Liver (tissue), 9 donors: ENCODE results near the gene KMT2A. TPM values are rescaled to one million over a fixed set of nuclear protein-coding genes. Genes with fewer than 3 reads are reported as not detected.

Experiments
- DNase-seq: peaks from one replicate; pipeline ENCODE4 v3.0.0-alpha.2; 2017; ENCODE audit warnings: low spot score
- H3K27ac ChIP-seq, 2 donors: one replicate each; pipeline ENCODE4 v1.7.0; 2013; ENCODE audit warnings: inconsistent platforms in 2 of 2, low read length in 2 of 2, control low read depth in 1 of 2, low read depth in 1 of 2, mild to moderate bottlenecking in 1 of 2
- H3K27me3 ChIP-seq, 4 donors: one replicate each; pipeline versions ENCODE4 v1.6.1 to v1.7.0; 2013; ENCODE audit warnings: low read length in 3 of 4, inconsistent platforms in 1 of 4, mild to moderate bottlenecking in 1 of 4, moderate library complexity in 1 of 4; ENCODE audit not compliant: control insufficient read depth in 4 of 4, insufficient read depth in 4 of 4
- H3K36me3 ChIP-seq, 4 donors: one replicate each; pipeline versions ENCODE4 v1.6.1 to v1.7.0; 2013; ENCODE audit warnings: low read length in 3 of 4, mild to moderate bottlenecking in 3 of 4, low read depth in 1 of 4, moderate library complexity in 1 of 4; ENCODE audit not compliant: control insufficient read depth in 4 of 4, insufficient read depth in 3 of 4
- H3K4me1 ChIP-seq, 4 donors: one replicate each; pipeline versions ENCODE4 v1.6.1 to v1.7.0; 2013; ENCODE audit warnings: low read length in 3 of 4, mild to moderate bottlenecking in 3 of 4, moderate library complexity in 1 of 4; ENCODE audit not compliant: control insufficient read depth in 4 of 4, insufficient read depth in 4 of 4
- H3K4me3 ChIP-seq, 3 donors: one replicate each; pipeline versions ENCODE4 v1.6.1 to v1.7.0; 2013; ENCODE audit warnings: low read length in 3 of 3, control low read depth in 1 of 3, low read depth in 1 of 3, mild to moderate bottlenecking in 1 of 3
- H3K9ac ChIP-seq, 2 donors: one replicate each; pipeline ENCODE4 v1.7.0; 2013; ENCODE audit warnings: low read length in 2 of 2, mild to moderate bottlenecking in 2 of 2, moderate library complexity in 2 of 2, control low read depth in 1 of 2, low read depth in 1 of 2
- H3K9me3 ChIP-seq, 4 donors: one replicate each; pipeline versions ENCODE4 v1.6.1 to v1.7.0; 2013; ENCODE audit warnings: low read length in 3 of 4; ENCODE audit not compliant: control insufficient read depth in 4 of 4
- ATF3 ChIP-seq: IDR thresholded peaks from 2 replicates; pipeline ENCODE4 v1.6.1; 2016; ENCODE audit warnings: antibody characterized with exemption
- CTCF ChIP-seq: fragments of 150-350 bp; IDR thresholded peaks from 2 replicates; pipeline ENCODE4 v1.5.1; 2017; ENCODE audit warnings: improper control_type of control experiment, low read depth, low read length; ENCODE audit not compliant: missing input control
- EGR1 ChIP-seq, 2 donors: IDR thresholded peaks; 2 replicates each; pipeline ENCODE4 v1.6.1; 2016 to 2018; ENCODE audit warnings: antibody characterized with exemption in 2 of 2, low read depth in 2 of 2
- FOXA1 ChIP-seq: IDR thresholded peaks from 2 replicates; pipeline ENCODE4 v1.6.1; 2016; ENCODE audit warnings: antibody characterized with exemption
- FOXA2 ChIP-seq: IDR thresholded peaks from 2 replicates; pipeline ENCODE4 v1.6.1; 2016; ENCODE audit warnings: antibody characterized with exemption
- GABPA ChIP-seq, 2 donors: IDR thresholded peaks in 1 of 2; conservative IDR thresholded peaks in 1 of 2; 2 replicates each; pipeline ENCODE4 v1.6.1; 2016; ENCODE audit warnings: antibody characterized with exemption in 2 of 2, mild to moderate bottlenecking in 1 of 2, moderate library complexity in 1 of 2
- HNF4A ChIP-seq, 2 donors: conservative IDR thresholded peaks; 2 replicates each; pipeline ENCODE4 v1.6.1; 2016; ENCODE audit warnings: antibody characterized with exemption in 2 of 2, mild to moderate bottlenecking in 2 of 2
- HNF4G ChIP-seq: IDR thresholded peaks from 2 replicates; pipeline ENCODE4 v1.6.1; 2016; ENCODE audit warnings: antibody characterized with exemption
- JUND ChIP-seq, 2 donors: IDR thresholded peaks; 2 replicates each; pipeline ENCODE4 v1.6.1; 2016; ENCODE audit warnings: antibody characterized with exemption in 2 of 2
- MAX ChIP-seq: IDR thresholded peaks from 2 replicates; pipeline ENCODE4 v1.6.1; 2016; ENCODE audit warnings: antibody characterized with exemption
- NR2F2 ChIP-seq: IDR thresholded peaks from 2 replicates; pipeline ENCODE4 v1.6.1; 2016; ENCODE audit warnings: antibody characterized with exemption
- RAD21 ChIP-seq, 2 donors: IDR thresholded peaks; 2 replicates each; pipeline ENCODE4 v1.6.1; 2016; ENCODE audit warnings: antibody characterized with exemption in 2 of 2, mild to moderate bottlenecking in 2 of 2
- REST ChIP-seq: IDR thresholded peaks from 2 replicates; pipeline ENCODE4 v1.6.1; 2016; ENCODE audit warnings: antibody characterized with exemption, mild to moderate bottlenecking
- RXRA ChIP-seq, 2 donors: IDR thresholded peaks; 2 replicates each; pipeline ENCODE4 v1.6.1; 2017 to 2018; ENCODE audit warnings: antibody characterized with exemption in 2 of 2, mild to moderate bottlenecking in 1 of 2
- SP1 ChIP-seq: IDR thresholded peaks from 2 replicates; pipeline ENCODE4 v1.6.1; 2018; ENCODE audit warnings: antibody characterized with exemption, mild to moderate bottlenecking
- TAF1 ChIP-seq: conservative IDR thresholded peaks from 2 replicates; pipeline ENCODE4 v1.6.1; 2016; ENCODE audit warnings: antibody characterized with exemption, mild to moderate bottlenecking
- YY1 ChIP-seq: IDR thresholded peaks from 2 replicates; pipeline ENCODE4 v1.6.1; 2016; ENCODE audit warnings: antibody characterized with exemption, mild to moderate bottlenecking
- ZBTB33 ChIP-seq: IDR thresholded peaks from 2 replicates; pipeline ENCODE4 v1.6.1; 2016; ENCODE audit warnings: antibody characterized with exemption
- WGBS: extraction: QIAGEN DNeasy Blood & Tissue Kit; methylation state at CpG from one replicate; pipeline ENCODE4 v1.1.7; 2013; 5-methylcytosine and 5-hydroxymethylcytosine counted together
- polyA plus RNA-seq, 2 donors: library from polyadenylated mRNA; stranded (reverse) in 1 of 2; unstranded in 1 of 2; fragments of 200-250 nt in 1 of 2; fragments of >200 nt in 1 of 2; fragmentation: Nextera tagmentation in 1 of 2; extraction: Ambion mirVana in 1 of 2; gene quantifications; one replicate each; pipeline versions ENCODE4 v1.2.1 to v1.2.3, GENCODE V29; 2013 to 2015
- total RNA-seq, 2 donors: library from RNA; depleted of rRNA; stranded (reverse); fragments of >200 nt; gene quantifications; one replicate each; pipeline ENCODE4 v1.2.3, GENCODE V29; 2014
- donor health status: healthy.
- donor health status: healthy.
- donor health status: healthy.
- donor health status: healthy.
- donor health status: healthy.

The KMT2A gene
- total and polyA plus RNA-seq, 4 donors, result 4.3 to 27.9 (median 12.9) TPM

GRCh38 chr11:118544647-118545010, 108.3 kb downstream of the KMT2A start:
- DNase-seq, result no peak
- Histone ChIP-seq H3K27me3 (no peaks in the 10 kb centered on the region), H3K9ac (peak overlapping the region in 1 of 2 donors; percentile 72), H3K36me3 (peaks cover 0 to 4% (median 0%) of the 10 kb centered on the region in 4 donors), H3K4me1 (peaks cover 1 to 30% (median 23%) of the 10 kb centered on the region in 4 donors), H3K27ac (peak overlapping the region; percentile 73 to 83), H3K9me3 (no peaks in the 10 kb centered on the region), H3K4me3 (no peak overlapping the region)
- 56% methylated on average over 3 of the region's 3 CpGs for WGBS
- TF ChIP-seq ATF3, result no peak
- no peak for TF ChIP-seq CTCF
- TF ChIP-seq FOXA1, result peak; percentile 57
- no peak for TF ChIP-seq MAX
- peak; percentile 93 for TF ChIP-seq HNF4A (conservative IDR thresholded peaks at IDR 0.05)
- peak in 1 of 2 donors; percentile 48 for TF ChIP-seq RAD21 (IDR thresholded peaks at IDR 0.05)
- TF ChIP-seq FOXA2, result peak; percentile 72
- TF ChIP-seq NR2F2, result peak; percentile 37
- no peak for TF ChIP-seq GABPA (IDR thresholded peaks at IDR 0.05 in 1 of 2, conservative IDR thresholded peaks at IDR 0.05 in 1 of 2)
- TF ChIP-seq JUND (IDR thresholded peaks at IDR 0.05), result no peak
- TF ChIP-seq ZBTB33, result peak; percentile 33
- no peak for TF ChIP-seq EGR1 (IDR thresholded peaks at IDR 0.05; ENCODE audit: low read depth in 2 of 2)
- peak; percentile 75 to 84 for TF ChIP-seq RXRA (IDR thresholded peaks at IDR 0.05)
- TF ChIP-seq HNF4G, result peak; percentile 62
- peak; percentile 40 for TF ChIP-seq YY1
- TF ChIP-seq TAF1, result no peak
- peak; percentile 41 for TF ChIP-seq REST
- peak; percentile 90 for TF ChIP-seq SP1
